ENCODE measurements around the gene C5. TPM values are rescaled to one million over a fixed set of nuclear protein-coding genes. Genes with fewer than 3 reads are reported as not detected.

C5 gene
- total and polyA plus RNA-seq, 2 experiments from 2014 or later = 0.31 TPM; not detected in 1

- Histone ChIP-seq H3K27ac (ENCODE audit: low read depth) (no peak overlapping the region), H3K4me1 (ENCODE audit: insufficient read depth) (peaks cover 30% of the 10 kb centered on the region), H3K4me2 (no peak overlapping the region), H3K27me3 (ENCODE audit: insufficient read depth) (no peaks in the 10 kb centered on the region), H3F3A (replicated peaks; ENCODE audit: low read depth) (0 out of 2 replicates have a peak, but pooled peaks cover 7% of the 10 kb centered on the region), H3K9me2 (ENCODE audit: insufficient read depth) (no peaks in the 10 kb centered on the region), H3K4me3 (no peak overlapping the region), H3K79me2 (replicated peaks; ENCODE audit: insufficient read depth) (no peaks in the 10 kb centered on the region), H3K36me3 (ENCODE audit: insufficient read depth) (no peaks in the 10 kb centered on the region), H4K20me1 (replicated peaks; ENCODE audit: insufficient read depth) (no peaks in the 10 kb centered on the region), H2AFZ (no peak overlapping the region)
- peaks cover 30% of the 10 kb centered on the region for H3K4me1 Mint-ChIP-seq
- H3K36me3 Mint-ChIP-seq (ENCODE audit: low read depth) = no peaks in the 10 kb centered on the region
- no peak overlapping the region for H3K27ac Mint-ChIP-seq
- no peak for ATAC-seq
- no peak overlapping the region for H3K4me3 Mint-ChIP-seq
- TF ChIP-seq JUNB (IDR thresholded peaks at IDR 0.05; ENCODE audit: unreplicated experiment) (no peak), NANOG (IDR thresholded peaks at IDR 0.05; ENCODE audit: borderline replicate concordance) (no peak), ZNF331 (CRISPR knock-in tag; IDR thresholded peaks at IDR 0.05; ENCODE audit: low read depth) (no peak), CREB1 (CRISPR knock-in tag; IDR thresholded peaks at IDR 0.05; ENCODE audit: low read depth) (no peak), CTCF (conservative IDR thresholded peaks at IDR 0.05; ENCODE audit: low read depth in 2 of 2) (no peak), EZH2phosphoT487 (IDR thresholded peaks at IDR 0.05; ENCODE audit: unreplicated experiment) (no peak), REST (IDR thresholded peaks at IDR 0.05; ENCODE audit: unreplicated experiment) (no peak), STAT1 (IDR thresholded peaks at IDR 0.05; ENCODE audit: unreplicated experiment) (no peak), ZNF114 (CRISPR knock-in tag; IDR thresholded peaks at IDR 0.05) (no peak), ETS1 (IDR thresholded peaks at IDR 0.05) (no peak), EZH2 (IDR thresholded peaks at IDR 0.05; ENCODE audit: low read depth, unreplicated experiment) (no peak), ZNF462 (CRISPR knock-in tag; IDR thresholded peaks at IDR 0.05) (no peak), POLR2AphosphoS5 (IDR thresholded peaks at IDR 0.05; ENCODE audit: low read depth) (no peak)
- H3K9me3 Mint-ChIP-seq = no peaks in the 10 kb centered on the region
- H3K27me3 Mint-ChIP-seq (ENCODE audit: insufficient read depth, low read depth, poor library complexity) = peaks cover 6% of the 10 kb centered on the region
- DNase-seq (ENCODE audit: low spot score) = no peak
Measured at GRCh38 chr9:120940573-120940972, 109.5 kb downstream of the C5 start.

Data from GM23338 (cell line).